22Rv1 (cell line): ENCODE results near the gene MMADHC.

Experiments
- CTCF ChIP-seq: fragments of 450-650 bp; IDR thresholded peaks from 2 replicates; pipeline ENCODE4 v1.5.1; 2017; ENCODE audit warnings: mild to moderate bottlenecking
- ZFX ChIP-seq: fragments of 450-650 bp; IDR thresholded peaks from 2 replicates; pipeline ENCODE4 v1.6.1; 2017; ENCODE audit warnings: antibody characterized with exemption, borderline replicate concordance

GRCh38 chr2:149543845-149544244, 43.7 kb downstream of the MMADHC start:
- TF ChIP-seq CTCF (no peak), ZFX (no peak)
